Common myeloid progenitor, CD34-positive (primary cell): ENCODE results near the gene PRDM16.

Experiments used
- CTCF ChIA-PET: fragments of 350-600 bp; sonication (Branson Sonifier 250); formaldehyde crosslinking; loops from one replicate; lab custom pipeline; 2021; ENCODE audit warnings: antibody characterized with exemption; lab: Charles Lee
- POLR2A ChIA-PET: fragments of 350-600 bp; sonication (Branson Sonifier 250); formaldehyde crosslinking; loops from one replicate; lab custom pipeline; 2021; ENCODE audit warnings: antibody characterized with exemption; lab: Charles Lee
- DNase-seq, 3 donors: peaks; one replicate each; pipeline versions ENCODE4 v3.0.0 to v3.0.0-alpha.2; 2013
- H3K27ac ChIP-seq, 2 experiments: 1 replicate in 1 of 2; 2 replicates in 1 of 2; pipeline ENCODE4 v1.7.0; 2013; ENCODE audit warnings: inconsistent platforms in 2 of 2, low read length in 2 of 2, mild to moderate bottlenecking in 2 of 2, low read depth in 1 of 2, moderate library complexity in 1 of 2; ENCODE audit not compliant: severe bottlenecking in 2 of 2, insufficient read depth in 1 of 2, poor library complexity in 1 of 2
- H3K27me3 ChIP-seq, 5 experiments: replicated peaks in 2 of 5; 1 replicate in 3 of 5; 2 replicates in 2 of 5; pipeline versions ENCODE4 v1.6.1 to v1.7.0; 2013; ENCODE audit warnings: low read length in 4 of 5, mild to moderate bottlenecking in 2 of 5, moderate library complexity in 2 of 5, inconsistent platforms in 1 of 5; ENCODE audit not compliant: insufficient read depth in 5 of 5, control insufficient read depth in 4 of 5
- H3K36me3 ChIP-seq, 4 experiments: 1 replicate in 2 of 4; 2 replicates in 2 of 4; pipeline versions ENCODE4 v1.6.1 to v1.7.0; 2013; ENCODE audit warnings: low read length in 3 of 4, control low read depth in 1 of 4, mild to moderate bottlenecking in 1 of 4; ENCODE audit not compliant: control insufficient read depth in 4 of 4, insufficient read depth in 4 of 4
- H3K4me1 ChIP-seq, 4 experiments: 1 replicate in 3 of 4; 2 replicates in 1 of 4; pipeline versions ENCODE4 v1.6.1 to v1.7.1; 2013; ENCODE audit warnings: low read length in 3 of 4, mild to moderate bottlenecking in 3 of 4, control low read depth in 1 of 4, inconsistent platforms in 1 of 4, moderate library complexity in 1 of 4; ENCODE audit not compliant: control insufficient read depth in 4 of 4, insufficient read depth in 4 of 4; ENCODE audit errors: control extremely low read depth in 1 of 4
- H3K4me3 ChIP-seq, 7 experiments: 1 replicate in 4 of 7; 2 replicates in 3 of 7; pipeline versions ENCODE4 v1.5.1 to v1.7.0; 2013; ENCODE audit warnings: mild to moderate bottlenecking in 7 of 7, low read length in 6 of 7, moderate library complexity in 6 of 7, inconsistent platforms in 2 of 7, low read depth in 2 of 7, control low read depth in 1 of 7; ENCODE audit not compliant: insufficient read depth in 4 of 7, control insufficient read depth in 1 of 7; ENCODE audit errors: extremely low read depth in 1 of 7
- H3K9me3 ChIP-seq, 5 experiments: 1 replicate in 4 of 5; 2 replicates in 1 of 5; pipeline versions ENCODE4 v1.6.1 to v1.7.1; 2013; ENCODE audit warnings: low read length in 4 of 5, mild to moderate bottlenecking in 2 of 5, inconsistent platforms in 1 of 5, low read depth in 1 of 5, moderate library complexity in 1 of 5; ENCODE audit not compliant: control insufficient read depth in 4 of 5, insufficient read depth in 2 of 5; ENCODE audit errors: control extremely low read depth in 1 of 5
- WGBS: methylation state at CpG from one replicate; pipeline ENCODE4 v1.1.5; 2013; ENCODE audit not compliant: insufficient coverage; 5-methylcytosine and 5-hydroxymethylcytosine counted together

Gene PRDM16

DNA sequence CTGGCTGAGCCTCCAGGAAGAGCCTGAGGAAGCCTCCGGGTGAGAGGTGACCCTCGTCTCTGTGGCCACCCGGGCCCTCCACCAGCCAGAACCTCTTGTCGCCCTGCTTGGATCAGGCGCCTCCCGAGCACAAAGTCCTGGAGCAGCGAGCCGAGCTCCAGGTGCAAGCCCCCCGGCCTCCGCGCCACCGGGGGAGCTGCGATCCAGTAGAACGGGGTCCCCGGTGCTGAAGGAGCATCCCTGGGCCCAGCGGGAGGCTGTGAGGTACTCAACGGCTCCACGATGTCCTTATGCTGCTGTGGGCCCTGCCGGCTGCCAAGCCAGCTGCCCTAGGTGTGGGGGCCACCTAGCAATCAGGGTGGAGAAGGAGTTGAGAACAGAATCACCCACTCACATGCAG, 102.8 kb downstream of the PRDM16 start:
- ChIA-PET CTCF (interaction anchor here (0.7 to 1.8 kb wide), 2 partner anchors 11 to 12 kb away, joined by 3 to 4 read pairs; no protein-coding TSS in a partner anchor), POLR2A (interaction anchor here (1.0 to 2.6 kb wide), 2 partner anchors 11 to 37 kb away, joined by 3 to 10 read pairs; no protein-coding TSS in a partner anchor)
- H3K4me3 ChIP-seq, result peak overlapping the region in 3 of 7 experiments; percentile 40 to 63 (median 51)
- peaks cover 0 to 79% (median 73%) of the 10 kb centered on the region in 4 experiments for H3K4me1 ChIP-seq
- DNase-seq, result no peak
- H3K27ac ChIP-seq, result peak overlapping the region in 1 of 2 experiments; percentile 68
- no peaks in the 10 kb centered on the region for H3K27me3 ChIP-seq
- H3K36me3 ChIP-seq, result peaks cover 0 to 1% (median 0%) of the 10 kb centered on the region in 4 experiments
- H3K9me3 ChIP-seq, result no peaks in the 10 kb centered on the region
- 88% methylated on average over 13 of the region's 19 CpGs for WGBS

DNA sequence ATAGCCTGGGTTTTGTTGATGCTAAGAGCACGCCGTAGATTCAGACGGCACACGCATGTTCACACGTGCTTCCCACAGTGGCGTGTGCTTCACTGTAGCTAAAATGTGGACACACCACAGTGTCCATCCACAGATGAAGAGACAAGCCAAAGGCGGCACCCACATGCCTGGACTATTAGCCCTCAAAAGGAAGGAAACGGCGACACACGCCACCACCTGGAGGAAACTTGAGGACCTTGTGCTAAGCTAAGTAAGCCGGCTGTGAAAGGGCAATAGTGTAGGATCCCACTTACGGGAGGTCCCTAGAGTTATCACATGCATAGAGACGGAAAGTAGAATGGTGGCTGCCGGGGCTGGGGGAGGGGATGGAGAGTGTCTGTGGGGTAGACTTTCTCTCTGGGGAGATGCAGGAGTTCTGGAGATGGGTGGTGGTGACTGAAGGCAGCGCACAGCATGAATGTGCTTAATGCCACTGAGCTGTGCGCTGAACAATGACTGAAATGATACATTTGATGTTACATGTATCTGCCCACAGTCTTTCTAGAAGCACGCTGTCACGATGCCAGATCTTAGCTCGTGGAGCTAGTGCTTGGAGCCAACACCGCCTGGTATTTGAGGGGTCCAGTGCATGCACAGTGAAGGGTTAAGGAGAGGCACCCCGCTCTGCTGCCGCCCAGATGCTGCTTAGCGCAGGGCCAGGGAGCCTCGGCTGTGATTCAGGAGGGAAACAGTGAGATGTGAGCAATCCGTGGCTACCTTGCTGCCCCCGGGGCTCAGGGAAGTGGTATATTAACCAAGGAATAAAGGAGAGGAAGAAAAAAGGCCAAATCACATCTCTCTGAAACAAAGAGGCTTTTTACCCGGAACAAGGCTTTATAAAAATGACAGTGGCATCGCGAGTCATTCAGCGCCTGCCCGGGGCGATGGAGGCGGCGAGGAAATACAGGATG, 103.7 kb downstream of the PRDM16 start:
- no peaks in the 10 kb centered on the region for H3K36me3 ChIP-seq
- 83% methylated on average over 31 of the region's 34 CpGs for WGBS
- ChIA-PET POLR2A (interaction anchor here (1.0 to 2.6 kb wide), 2 partner anchors 10 to 38 kb away, joined by 3 to 10 read pairs; no protein-coding TSS in a partner anchor), CTCF (interaction anchor here (0.8 to 1.8 kb wide), 3 partner anchors 12 to 20 kb away, joined by 3 to 4 read pairs (median 3); no protein-coding TSS in a partner anchor)
- no peak overlapping the region for H3K4me3 ChIP-seq
- H3K27me3 ChIP-seq, result no peaks in the 10 kb centered on the region
- no peaks in the 10 kb centered on the region for H3K9me3 ChIP-seq
- no peak for DNase-seq
- no peak overlapping the region for H3K27ac ChIP-seq
- H3K4me1 ChIP-seq, result peaks cover 0 to 79% (median 73%) of the 10 kb centered on the region in 4 experiments

DNA sequence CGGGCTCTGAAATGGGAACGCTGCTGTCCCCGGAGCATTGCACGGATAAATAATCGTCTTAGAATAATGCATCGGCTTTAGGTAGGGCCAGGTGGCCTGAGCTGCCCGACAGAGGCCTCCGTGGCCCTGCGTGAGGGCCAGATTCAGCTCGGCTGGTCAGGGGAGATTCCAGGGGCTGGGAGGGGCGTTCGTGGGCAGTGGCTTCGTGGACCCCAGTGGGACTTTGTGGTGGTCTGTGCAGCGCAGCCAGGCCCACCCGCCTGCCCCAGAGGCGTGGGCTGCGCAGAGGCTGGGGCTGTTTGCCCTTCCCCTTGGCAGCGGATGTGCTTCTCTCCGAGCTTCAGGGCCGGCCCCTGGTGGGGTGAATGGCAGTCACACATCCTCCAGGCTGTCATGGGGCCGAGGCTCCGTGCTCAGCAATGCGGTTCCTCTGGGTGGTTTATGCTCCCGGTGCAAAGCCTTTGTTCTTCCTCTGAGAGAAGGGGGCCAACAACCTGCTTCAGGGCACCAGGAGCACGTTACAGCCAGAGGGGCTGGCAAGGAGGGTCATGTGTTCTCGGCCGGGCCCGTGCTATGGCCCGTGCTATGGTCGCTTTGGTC, 104.5 kb downstream of the PRDM16 start:
- no peaks in the 10 kb centered on the region for H3K36me3 ChIP-seq
- no peaks in the 10 kb centered on the region for H3K27me3 ChIP-seq
- H3K27ac ChIP-seq, result no peak overlapping the region
- H3K4me1 ChIP-seq, result peaks cover 0 to 79% (median 71%) of the 10 kb centered on the region in 4 experiments
- ChIA-PET POLR2A (interaction anchor here (0.6 to 2.6 kb wide), 2 partner anchors 10 to 340 kb away, joined by 3 to 10 read pairs; no protein-coding TSS in a partner anchor), CTCF (interaction anchor here (0.8 to 0.9 kb wide), 2 partner anchors 19 to 71 kb away, joined by 3 read pairs; no protein-coding TSS in a partner anchor)
- no peaks in the 10 kb centered on the region for H3K9me3 ChIP-seq
- peak in 2 of 3 donors; percentile 53 to 61 for DNase-seq
- WGBS, result 55% methylated on average over 24 of the region's 30 CpGs
- H3K4me3 ChIP-seq, result peak overlapping the region in 1 of 7 experiments; percentile 16

DNA sequence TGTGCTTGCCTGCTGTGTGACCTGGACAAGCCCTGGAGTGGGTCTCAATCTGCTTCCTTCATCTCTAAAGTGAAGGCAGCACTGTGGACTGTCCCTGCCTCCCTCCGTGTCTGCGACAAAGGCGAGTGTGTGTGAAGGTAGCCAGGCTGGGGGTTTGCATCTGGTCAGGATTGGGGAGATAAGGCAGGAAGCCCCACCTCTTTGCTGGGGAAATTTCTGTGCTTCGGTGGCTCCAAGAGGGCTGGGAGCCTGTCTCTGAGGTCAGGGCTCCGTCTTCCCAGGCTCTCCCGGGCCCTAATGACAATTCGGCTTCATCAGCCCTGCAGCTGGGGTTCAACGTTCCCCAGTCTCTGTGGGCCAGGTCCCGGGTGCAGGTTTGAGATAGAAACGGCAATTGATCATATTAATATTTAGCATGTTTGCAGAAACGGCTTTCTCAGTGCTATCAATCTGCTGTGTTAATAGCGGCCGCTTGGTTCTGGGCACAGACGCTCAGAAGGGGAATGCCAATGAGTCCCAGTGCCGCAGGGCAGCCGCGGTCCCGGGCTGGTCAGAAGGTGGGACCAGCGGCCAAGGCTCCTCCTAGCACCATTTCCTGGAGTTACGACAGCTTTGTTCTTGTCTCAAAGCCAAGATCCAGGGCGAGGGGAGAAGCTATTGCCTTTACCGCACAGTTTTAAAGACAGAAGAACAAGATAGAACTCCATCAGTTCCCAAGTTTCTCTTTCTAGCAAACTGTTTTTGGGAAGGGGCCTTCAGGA, 105.7 kb downstream of the PRDM16 start:
- peaks cover 0 to 68% (median 63%) of the 10 kb centered on the region in 4 experiments for H3K4me1 ChIP-seq
- 1% methylated on average over 19 of the region's 22 CpGs for WGBS
- peak in 2 of 3 donors; percentile 57 to 63 for DNase-seq
- no peaks in the 10 kb centered on the region for H3K27me3 ChIP-seq
- H3K27ac ChIP-seq, result peak overlapping the region in 1 of 2 experiments; percentile 27
- POLR2A ChIA-PET, result interaction anchor here (0.6 kb wide), 1 partner anchor 18 kb away, joined by 3 read pairs; no protein-coding TSS in a partner anchor
- H3K9me3 ChIP-seq, result no peaks in the 10 kb centered on the region
- H3K4me3 ChIP-seq, result peak overlapping the region in 4 of 7 experiments; percentile 27 to 68 (median 47)
- CTCF ChIA-PET, result interaction anchor here (0.6 kb wide), 1 partner anchor 139 kb away, joined by 3 read pairs; no protein-coding TSS in a partner anchor
- H3K36me3 ChIP-seq, result no peaks in the 10 kb centered on the region

DNA sequence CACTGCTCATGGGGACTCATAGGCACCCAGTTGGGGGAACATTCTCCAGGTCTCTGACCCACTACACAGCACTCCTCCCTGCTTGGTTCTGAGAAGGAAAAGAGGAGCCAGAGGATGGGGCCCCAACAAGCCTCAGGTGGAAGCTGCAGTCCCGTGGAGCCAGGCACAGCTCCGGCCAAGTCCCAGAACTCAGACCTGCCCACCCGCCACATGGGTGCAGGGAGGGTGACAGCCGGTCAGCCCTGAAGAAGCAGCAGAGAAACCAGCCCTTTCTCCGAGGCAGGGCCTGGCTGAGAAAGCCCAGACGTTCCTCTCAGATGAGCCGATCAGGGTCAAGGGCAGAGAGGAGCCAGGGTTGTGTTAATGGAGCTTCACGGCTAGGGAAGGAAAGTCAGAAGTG, 106.5 kb downstream of the PRDM16 start:
- Histone ChIP-seq H3K27ac (peak overlapping the region in 1 of 2 experiments; percentile 27), H3K36me3 (no peaks in the 10 kb centered on the region), H3K27me3 (no peaks in the 10 kb centered on the region), H3K4me1 (peaks cover 0 to 60% (median 55%) of the 10 kb centered on the region in 4 experiments), H3K9me3 (no peaks in the 10 kb centered on the region), H3K4me3 (peak overlapping the region in 2 of 7 experiments; percentile 27 to 68)
- ChIA-PET POLR2A (interaction anchor here (0.6 kb wide), 1 partner anchor 46 kb away, joined by 3 read pairs; no protein-coding TSS in a partner anchor), CTCF (no interaction called here)
- 92% methylated on average over 6 of the region's 8 CpGs for WGBS
- DNase-seq, result no peak

DNA sequence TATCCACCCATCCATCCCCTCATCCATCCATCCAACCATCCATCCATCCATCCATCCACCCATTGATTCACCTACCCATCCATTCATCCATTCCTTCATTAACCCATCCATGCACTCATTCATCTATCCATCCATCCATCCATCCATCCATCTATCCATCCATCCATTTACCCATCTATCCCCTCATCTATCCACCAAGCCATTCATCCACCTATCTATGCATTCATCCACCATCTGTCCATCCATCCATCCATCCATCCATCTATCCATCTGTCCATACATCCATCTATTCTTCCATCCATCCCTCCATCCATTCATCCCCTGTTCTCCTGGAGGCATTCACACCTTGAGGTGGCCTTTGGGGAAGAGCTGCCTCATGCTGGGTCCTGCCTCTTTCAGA, 107.0 kb downstream of the PRDM16 start:
- Histone ChIP-seq H3K27me3 (no peaks in the 10 kb centered on the region), H3K9me3 (no peaks in the 10 kb centered on the region), H3K27ac (no peak overlapping the region), H3K4me3 (no peak overlapping the region), H3K36me3 (no peaks in the 10 kb centered on the region), H3K4me1 (peaks cover 0 to 56% (median 50%) of the 10 kb centered on the region in 4 experiments)
- ChIA-PET CTCF (no interaction called here), POLR2A (interaction anchor here (0.6 kb wide), 1 partner anchor 46 kb away, joined by 3 read pairs; no protein-coding TSS in a partner anchor)
- DNase-seq, result no peak
